Measurements from ENCODE around the gene GTPBP4.

The GTPBP4 gene

GRCh38 chr10:1058017-1058416 lies 69.8 kb downstream of the GTPBP4 start:
- no peak for TF ChIP-seq ZNF70 (CRISPR knock-in tag; IDR thresholded peaks at IDR 0.05)
- no peak for TF ChIP-seq TOX (CRISPR knock-in tag; IDR thresholded peaks at IDR 0.05; ENCODE audit: borderline replicate concordance)
- TF ChIP-seq ZFP30 (CRISPR knock-in tag; IDR thresholded peaks at IDR 0.05), result no peak
- TF ChIP-seq ZNF565 (CRISPR knock-in tag; conservative IDR thresholded peaks at IDR 0.05; ENCODE audit: low read depth), result no peak
- no peak for TF ChIP-seq ZNF8 (CRISPR knock-in tag; IDR thresholded peaks at IDR 0.05)
- no peak for TF ChIP-seq CREB5 (CRISPR knock-in tag; IDR thresholded peaks at IDR 0.05; ENCODE audit: low read depth)
- no peak for TF ChIP-seq ZFP3 (CRISPR knock-in tag; IDR thresholded peaks at IDR 0.05)
- TF ChIP-seq CSDC2 (CRISPR knock-in tag; IDR thresholded peaks at IDR 0.05), result no peak
- no peak for TF ChIP-seq TSHZ2 (CRISPR knock-in tag; IDR thresholded peaks at IDR 0.05)
- TF ChIP-seq PPARA (CRISPR knock-in tag; IDR thresholded peaks at IDR 0.05; ENCODE audit: borderline replicate concordance), result no peak
- no peak for TF ChIP-seq GLIS3 (CRISPR knock-in tag; IDR thresholded peaks at IDR 0.05)
- no peak for TF ChIP-seq ARNTL (CRISPR knock-in tag; IDR thresholded peaks at IDR 0.05; ENCODE audit: borderline replicate concordance, low read depth)
- no peak for TF ChIP-seq POU6F1 (CRISPR knock-in tag; IDR thresholded peaks at IDR 0.05; ENCODE audit: borderline replicate concordance, low read depth)
- TF ChIP-seq ZC3H10 (CRISPR knock-in tag; IDR thresholded peaks at IDR 0.05), result no peak
- TF ChIP-seq BACH2 (CRISPR knock-in tag; IDR thresholded peaks at IDR 0.05; ENCODE audit: borderline replicate concordance), result no peak
- TF ChIP-seq TCF4 (CRISPR knock-in tag; IDR thresholded peaks at IDR 0.05; ENCODE audit: borderline replicate concordance), result no peak
- ATAC-seq, result no peak

- no peak for ATAC-seq
- TF ChIP-seq ARNTL (CRISPR knock-in tag; IDR thresholded peaks at IDR 0.05; ENCODE audit: borderline replicate concordance, low read depth) (no peak), ZNF8 (CRISPR knock-in tag; IDR thresholded peaks at IDR 0.05) (no peak), CSDC2 (CRISPR knock-in tag; IDR thresholded peaks at IDR 0.05) (no peak), ZNF70 (CRISPR knock-in tag; IDR thresholded peaks at IDR 0.05) (no peak), PPARA (CRISPR knock-in tag; IDR thresholded peaks at IDR 0.05; ENCODE audit: borderline replicate concordance) (no peak), CREB5 (CRISPR knock-in tag; IDR thresholded peaks at IDR 0.05; ENCODE audit: low read depth) (no peak), OSR1 (CRISPR knock-in tag; IDR thresholded peaks at IDR 0.05) (no peak), GLIS3 (CRISPR knock-in tag; IDR thresholded peaks at IDR 0.05) (no peak), TCF4 (CRISPR knock-in tag; IDR thresholded peaks at IDR 0.05; ENCODE audit: borderline replicate concordance) (no peak), TSHZ2 (CRISPR knock-in tag; IDR thresholded peaks at IDR 0.05) (no peak)
These were observed 71.7 kb downstream of the GTPBP4 start for GRCh38 chr10:1059902-1060301.

GRCh38 chr10:1061930-1062774 lies 73.9 kb downstream of the GTPBP4 start:
- ATAC-seq, result no peak
- no peak for TF ChIP-seq TOX (CRISPR knock-in tag; IDR thresholded peaks at IDR 0.05; ENCODE audit: borderline replicate concordance)
- TF ChIP-seq ZNF70 (CRISPR knock-in tag; IDR thresholded peaks at IDR 0.05), result no peak
- TF ChIP-seq SNAI2 (CRISPR knock-in tag; IDR thresholded peaks at IDR 0.05), result no peak
- TF ChIP-seq CREB5 (CRISPR knock-in tag; IDR thresholded peaks at IDR 0.05; ENCODE audit: low read depth), result no peak
- TF ChIP-seq ISL1 (CRISPR knock-in tag; IDR thresholded peaks at IDR 0.05), result no peak

All from SK-N-SH treated with all-trans-retinoic acid at 6 μM for 48 hours (cell line).